PC-3 (cell line): Measurements from ENCODE around the gene C12orf75.

Experiments
- CTCF ChIP-seq: fragments of 300-600 bp; sonication (generic); conservative IDR thresholded peaks from 2 replicates; pipeline ENCODE4 v1.5.1; 2017; ENCODE audit warnings: antibody characterized with exemption, low read depth, mild to moderate bottlenecking, low read length
- EZH2phosphoT487 ChIP-seq: fragments of 300-600 bp; sonication (generic); IDR thresholded peaks from 2 replicates; pipeline ENCODE4 v1.6.1; 2018; ENCODE audit warnings: mild to moderate bottlenecking, antibody characterized with exemption, low read length, borderline replicate concordance

DNA sequence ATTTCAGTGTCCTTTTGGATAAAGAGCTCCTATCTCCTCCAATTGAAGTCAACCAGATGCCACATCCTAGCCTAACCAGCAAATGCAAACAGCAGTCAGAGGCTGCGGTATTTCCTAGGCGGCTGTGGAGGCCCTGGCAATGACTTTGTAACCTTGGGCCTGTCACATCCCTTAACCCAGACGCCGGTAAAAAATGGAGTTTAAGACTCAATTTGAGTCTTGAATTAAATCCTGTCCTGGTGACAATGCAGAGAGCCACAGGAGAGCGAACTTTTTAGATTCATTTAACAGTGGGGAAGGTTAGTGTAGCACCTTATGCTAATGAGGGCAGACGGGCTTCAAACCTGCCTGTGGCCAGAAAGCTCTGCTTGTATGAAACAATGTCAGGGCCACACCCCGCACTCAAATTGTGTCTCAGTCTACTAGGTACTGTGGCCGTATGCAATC is 1.3 kb downstream of the C12orf75 start:
- TF ChIP-seq CTCF, result no peak
- TF ChIP-seq EZH2phosphoT487, result no peak
